Testis (tissue), 3 donors: ENCODE results near the gene PXYLP1. TPM values are rescaled to one million over a fixed set of nuclear protein-coding genes. Genes with fewer than 3 reads are reported as not detected.

Experiments
- DNase-seq: peaks from one replicate; pipeline ENCODE4 v3.0.0-alpha.2; 2019
- H3K27ac ChIP-seq, 2 donors: fragments of 200-600 bp; sonication (generic); one replicate each; pipeline ENCODE4 v1.5.1; 2019
- H3K27me3 ChIP-seq: fragments of 200-600 bp; sonication (generic); one replicate; pipeline ENCODE4 v1.5.1; 2019
- H3K36me3 ChIP-seq: fragments of 200-600 bp; sonication (generic); one replicate; pipeline ENCODE4 v1.5.1; 2017; ENCODE audit warnings: low read depth; ENCODE audit errors: missing control alignments
- H3K4me1 ChIP-seq: fragments of 200-600 bp; sonication (generic); one replicate; pipeline ENCODE4 v1.5.1; 2019
- H3K4me3 ChIP-seq, 2 donors: fragments of 200-600 bp; sonication (generic); one replicate each; pipeline ENCODE4 v1.5.1; 2017 to 2019
- H3K9me3 ChIP-seq: fragments of 200-600 bp; sonication (generic); one replicate; pipeline ENCODE4 v1.5.1; 2017
- POLR2A ChIP-seq: fragments of 450-650 bp; IDR thresholded peaks from one replicate; pipeline ENCODE4 v1.6.1; 2017; ENCODE audit warnings: antibody characterized with exemption, mild to moderate bottlenecking, moderate library complexity
- WGBS, 2 donors: methylation state at CpG; one replicate each; pipeline ENCODE4 v1.1.5; 2018; 5-methylcytosine and 5-hydroxymethylcytosine counted together
- intact Hi-C: fragments of 100-400 bp; cut with DNase I; formaldehyde crosslinking; loops from one replicate; pipeline ENCODE4 v1.15.1; 2023; ENCODE audit warnings: low total_unique reads
- polyA plus RNA-seq: library from polyadenylated mRNA; stranded (reverse); fragments of 350-450 nt; fragmentation: Illumina TruSeq; extraction: RNeasy Lipid Tissue Mini Kit (QIAGEN cat#74804); gene quantifications from one replicate; pipeline ENCODE4 v1.2.3, GENCODE V29; 2014; ENCODE audit warnings: low read depth, low replicate concordance; ENCODE audit not compliant: insufficient read depth
- total RNA-seq, 2 donors: library from RNA; depleted of rRNA; stranded (reverse); fragments of >200 nt; gene quantifications; one replicate each; pipeline ENCODE4 v1.2.3, GENCODE V29; 2016
- TF ChIP-seq, protein P1 (sequence below), 3 experiments: fragments of 450-650 bp in 2 of 3; fragments of 200-600 bp in 1 of 3; sonication (generic) in 1 of 3; IDR thresholded peaks; one replicate each; pipeline ENCODE4 v1.5.1; 2016 to 2019; ENCODE audit warnings: antibody characterized with exemption in 3 of 3, mild to moderate bottlenecking in 2 of 3, moderate library complexity in 1 of 3

The PXYLP1 gene
- total and polyA plus RNA-seq, 3 donors from 2014 or later, result 16.0 to 55.8 (median 31.6) TPM

DNA sequence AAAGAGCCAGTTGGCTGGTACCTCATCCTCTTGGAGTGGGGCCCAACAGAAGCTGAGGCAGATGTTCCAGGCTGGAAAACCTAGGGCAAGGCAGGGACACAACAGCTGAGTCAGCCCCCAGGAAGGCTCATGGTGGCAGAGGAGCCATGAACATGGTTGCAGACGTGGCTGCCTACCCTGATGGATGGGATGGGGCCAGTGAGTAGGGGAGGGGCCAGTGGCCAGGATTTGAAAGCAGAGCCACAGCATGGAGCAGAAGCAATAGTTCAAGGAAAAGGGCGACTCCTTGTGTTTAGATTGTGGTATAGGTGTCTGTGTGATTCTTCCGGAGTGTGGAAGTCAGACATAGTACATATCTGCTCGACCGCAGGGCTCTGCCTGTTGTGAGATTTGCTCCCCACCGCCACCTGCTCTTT lies 24.2 kb downstream of the PXYLP1 start:
- Histone ChIP-seq H3K27ac (no peak overlapping the region), H3K36me3 (no peaks in the 10 kb centered on the region), H3K4me1 (no peaks in the 10 kb centered on the region), H3K9me3 (no peaks in the 10 kb centered on the region), H3K4me3 (no peak overlapping the region), H3K27me3 (no peaks in the 10 kb centered on the region)
- WGBS, 2 donors, result 88 to 90% methylated on average over 6 of the region's 6 CpGs
- DNase-seq, result no peak
- no peak for TF ChIP-seq POLR2A
- TF ChIP-seq, protein P1, sequence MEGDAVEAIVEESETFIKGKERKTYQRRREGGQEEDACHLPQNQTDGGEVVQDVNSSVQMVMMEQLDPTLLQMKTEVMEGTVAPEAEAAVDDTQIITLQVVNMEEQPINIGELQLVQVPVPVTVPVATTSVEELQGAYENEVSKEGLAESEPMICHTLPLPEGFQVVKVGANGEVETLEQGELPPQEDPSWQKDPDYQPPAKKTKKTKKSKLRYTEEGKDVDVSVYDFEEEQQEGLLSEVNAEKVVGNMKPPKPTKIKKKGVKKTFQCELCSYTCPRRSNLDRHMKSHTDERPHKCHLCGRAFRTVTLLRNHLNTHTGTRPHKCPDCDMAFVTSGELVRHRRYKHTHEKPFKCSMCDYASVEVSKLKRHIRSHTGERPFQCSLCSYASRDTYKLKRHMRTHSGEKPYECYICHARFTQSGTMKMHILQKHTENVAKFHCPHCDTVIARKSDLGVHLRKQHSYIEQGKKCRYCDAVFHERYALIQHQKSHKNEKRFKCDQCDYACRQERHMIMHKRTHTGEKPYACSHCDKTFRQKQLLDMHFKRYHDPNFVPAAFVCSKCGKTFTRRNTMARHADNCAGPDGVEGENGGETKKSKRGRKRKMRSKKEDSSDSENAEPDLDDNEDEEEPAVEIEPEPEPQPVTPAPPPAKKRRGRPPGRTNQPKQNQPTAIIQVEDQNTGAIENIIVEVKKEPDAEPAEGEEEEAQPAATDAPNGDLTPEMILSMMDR (IDR thresholded peaks at IDR 0.05), result no peak
- intact Hi-C loops, result no loop called here

DNA sequence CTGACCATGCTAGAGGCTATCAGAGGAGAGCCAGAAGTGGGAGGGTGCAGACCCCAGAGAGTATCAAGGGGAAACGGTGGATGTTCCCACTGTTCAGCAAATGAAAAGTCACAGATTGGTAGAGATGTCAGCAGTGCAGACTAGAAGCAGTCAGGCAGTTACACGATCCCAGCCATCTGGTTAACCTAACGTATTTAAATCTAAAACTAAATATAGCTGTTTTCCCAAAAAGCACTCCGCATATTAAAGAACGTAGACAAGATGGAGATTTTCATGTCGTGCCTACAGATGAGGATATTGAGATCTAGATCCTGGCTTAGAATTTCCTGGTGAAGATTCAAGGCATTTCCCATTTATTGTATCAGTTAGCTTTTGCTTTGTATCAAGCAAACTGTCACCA lies 25.2 kb downstream of the PXYLP1 start:
- H3K27ac ChIP-seq, result no peak overlapping the region
- H3K4me3 ChIP-seq, result no peak overlapping the region
- no peaks in the 10 kb centered on the region for H3K4me1 ChIP-seq
- TF ChIP-seq POLR2A, result no peak
- TF ChIP-seq, protein P1 (IDR thresholded peaks at IDR 0.05), result no peak
- 93 to 94% methylated on average over 6 of the region's 6 CpGs for WGBS, 2 donors
- H3K27me3 ChIP-seq, result no peaks in the 10 kb centered on the region
- no peak for DNase-seq
- no peaks in the 10 kb centered on the region for H3K36me3 ChIP-seq
- H3K9me3 ChIP-seq, result no peaks in the 10 kb centered on the region
- intact Hi-C loops, result no loop called here

DNA sequence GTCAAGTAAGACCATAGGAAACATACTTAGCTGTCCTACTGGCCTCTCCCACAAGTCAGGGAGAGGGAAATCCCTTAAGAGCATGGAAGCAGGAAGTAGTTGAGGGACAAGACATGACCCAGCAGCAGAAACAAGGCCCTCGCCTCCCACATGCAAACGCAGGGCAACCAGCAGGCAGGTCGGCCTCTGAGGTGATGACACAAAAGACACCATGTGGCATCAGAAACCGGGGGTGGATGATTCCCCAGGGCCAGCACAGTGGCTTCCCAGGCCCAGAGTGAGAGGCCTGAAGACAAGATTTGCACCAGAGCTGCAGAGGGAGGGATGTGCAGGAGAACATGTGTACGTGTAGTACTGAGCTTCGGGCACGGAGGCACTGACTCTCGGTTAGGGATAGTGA lies 26.3 kb downstream of the PXYLP1 start:
- Histone ChIP-seq H3K36me3 (no peaks in the 10 kb centered on the region), H3K4me3 (no peak overlapping the region), H3K27ac (no peak overlapping the region), H3K27me3 (no peaks in the 10 kb centered on the region), H3K4me1 (no peaks in the 10 kb centered on the region), H3K9me3 (no peaks in the 10 kb centered on the region)
- TF ChIP-seq, protein P1 (IDR thresholded peaks at IDR 0.05), result no peak
- no peak for TF ChIP-seq POLR2A
- no peak for DNase-seq
- intact Hi-C loops, result no loop called here
- WGBS, 2 donors, result 82 to 87% methylated on average over 7 to 8 of the region's 8 CpGs

DNA sequence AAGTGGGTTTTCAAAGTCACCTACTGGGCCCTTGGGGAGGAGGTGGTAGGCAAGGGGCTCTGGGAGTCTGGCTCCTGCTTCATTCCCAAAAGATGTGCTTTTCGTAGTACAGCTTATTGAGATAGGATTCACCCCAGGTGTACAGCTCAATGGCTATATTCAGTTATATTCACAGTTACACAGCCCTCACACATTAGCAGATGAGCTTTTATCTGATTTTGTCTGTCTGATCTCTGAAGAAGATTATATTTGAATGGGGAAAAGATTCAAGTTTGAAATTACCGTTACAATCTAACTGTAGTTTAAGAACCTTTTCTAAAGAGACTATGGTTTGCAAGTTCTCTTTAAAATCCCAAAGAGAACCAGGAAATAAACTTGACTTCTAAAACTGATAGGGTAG lies 27.3 kb downstream of the PXYLP1 start:
- no peak for DNase-seq
- Histone ChIP-seq H3K27ac (no peak overlapping the region), H3K4me3 (no peak overlapping the region), H3K9me3 (no peaks in the 10 kb centered on the region), H3K36me3 (no peaks in the 10 kb centered on the region), H3K4me1 (no peaks in the 10 kb centered on the region), H3K27me3 (no peaks in the 10 kb centered on the region)
- WGBS, 2 donors, result 95 to 96% methylated on average over 2 of the region's 2 CpGs
- TF ChIP-seq, protein P1 (IDR thresholded peaks at IDR 0.05), result no peak
- TF ChIP-seq POLR2A, result no peak
- intact Hi-C loops, result no loop called here

DNA sequence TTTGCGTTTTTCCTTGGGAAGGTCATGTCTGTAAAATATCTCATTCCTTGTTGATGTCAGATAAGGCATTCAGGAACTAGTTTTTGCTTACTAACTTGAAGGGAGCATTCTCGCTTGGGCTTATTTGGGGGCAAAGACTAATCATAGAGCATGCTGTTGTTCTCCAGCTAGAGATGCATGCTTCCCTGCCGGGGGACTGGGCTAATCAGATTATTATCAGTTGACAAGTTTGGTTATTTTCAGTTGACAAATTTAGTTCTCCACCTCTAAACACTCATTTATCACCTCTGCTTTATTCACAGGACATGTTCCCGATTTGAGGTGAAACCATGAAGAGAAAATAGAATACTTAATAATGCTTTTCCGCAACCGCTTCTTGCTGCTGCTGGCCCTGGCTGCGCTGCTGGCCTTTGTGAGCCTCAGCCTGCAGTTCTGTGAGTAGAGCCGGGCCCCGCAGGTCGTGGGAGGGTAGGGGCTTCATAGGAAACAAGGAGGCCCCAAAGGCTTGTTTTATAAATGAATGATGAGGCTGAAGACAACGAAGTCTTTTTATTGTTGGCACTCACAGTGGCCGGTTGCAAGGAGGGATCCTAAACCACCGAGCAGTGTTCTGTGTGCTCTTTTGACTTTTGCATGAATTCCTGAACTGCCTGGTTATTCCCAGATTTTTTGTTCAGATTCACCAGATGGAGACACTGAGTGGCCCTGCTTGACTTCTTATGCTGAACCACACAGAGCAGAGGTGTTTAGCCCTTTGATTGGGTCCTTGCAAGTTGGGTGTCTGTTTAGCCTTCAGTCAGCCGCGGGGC lies 28.4 kb downstream of the PXYLP1 start:
- Histone ChIP-seq H3K27ac (no peak overlapping the region), H3K4me1 (no peaks in the 10 kb centered on the region), H3K9me3 (no peaks in the 10 kb centered on the region), H3K36me3 (no peaks in the 10 kb centered on the region), H3K27me3 (no peaks in the 10 kb centered on the region), H3K4me3 (no peak overlapping the region)
- no peak for DNase-seq
- TF ChIP-seq, protein P1 (IDR thresholded peaks at IDR 0.05), result no peak
- TF ChIP-seq POLR2A, result no peak
- 83 to 85% methylated on average over 15 of the region's 15 CpGs for WGBS, 2 donors
- intact Hi-C loops, result no loop called here
